GM21423 (cell line): Measurements from ENCODE around the gene SOX30.

Source experiments
- ATAC-seq: cut with Tn5 transposase; IDR thresholded peaks from one replicate; pipeline ENCODE4 v1.9.1; 2021; ENCODE audit warnings: mild to moderate bottlenecking, moderate library complexity; ENCODE audit not compliant: unreplicated experiment

The SOX30 gene

GRCh38 chr5:157578079-157578780 lies 74.0 kb downstream of the SOX30 start:
- ATAC-seq, result no peak

- ATAC-seq, result no peak
These were observed 75.6 kb downstream of the SOX30 start for GRCh38 chr5:157576678-157577077.
